HG02943 (cell line): ENCODE data around the gene ZMYND10.

ENCODE experiments used
- ATAC-seq: cut with Tn5 transposase; IDR thresholded peaks from one replicate; pipeline ENCODE4 v1.9.1; 2021; ENCODE audit warnings: mild to moderate bottlenecking, low read depth, moderate library complexity; ENCODE audit not compliant: unreplicated experiment

ZMYND10 gene

GRCh38 chr3:50345586-50346234 is at the start of gene ZMYND10:
ZMYND10 (minus strand) TSS chr3:50345732; CDS start chr3:50345579, 153 bp downstream.
- ATAC-seq, result no peak

GRCh38 chr3:50393061-50393460 is 47.5 kb upstream of the ZMYND10 start:
- ATAC-seq, result no peak

DNA sequence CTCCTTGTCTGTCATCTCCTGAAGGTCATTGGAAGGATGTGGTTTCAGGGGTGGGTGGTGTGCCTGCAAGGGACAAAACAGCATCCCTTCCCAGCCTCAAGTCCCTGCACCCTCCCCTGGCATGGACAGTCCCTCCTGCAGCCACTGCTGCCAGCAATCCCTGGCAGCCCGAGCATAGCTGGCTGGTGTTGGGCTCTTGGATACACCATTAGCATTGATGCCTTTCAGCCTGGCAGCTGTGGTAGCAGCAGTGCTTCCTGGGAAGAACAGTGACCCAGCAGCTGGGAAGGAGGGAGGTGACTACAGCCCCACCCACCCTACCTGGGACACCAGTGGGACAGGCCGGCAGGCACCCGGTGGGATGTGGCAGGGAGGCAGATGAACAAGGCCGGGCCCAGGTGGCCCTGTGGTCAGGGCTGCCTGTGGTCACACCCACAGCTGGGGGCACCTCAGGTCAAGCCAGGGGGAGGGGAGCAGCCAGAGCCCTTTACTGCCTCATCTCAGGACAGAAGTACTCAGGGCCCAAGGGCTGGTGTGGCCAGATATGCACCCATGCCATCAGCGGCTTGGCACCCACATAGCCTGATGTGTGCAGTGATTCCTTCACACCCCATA is 46.7 kb upstream of the ZMYND10 start:
- no peak for ATAC-seq

DNA sequence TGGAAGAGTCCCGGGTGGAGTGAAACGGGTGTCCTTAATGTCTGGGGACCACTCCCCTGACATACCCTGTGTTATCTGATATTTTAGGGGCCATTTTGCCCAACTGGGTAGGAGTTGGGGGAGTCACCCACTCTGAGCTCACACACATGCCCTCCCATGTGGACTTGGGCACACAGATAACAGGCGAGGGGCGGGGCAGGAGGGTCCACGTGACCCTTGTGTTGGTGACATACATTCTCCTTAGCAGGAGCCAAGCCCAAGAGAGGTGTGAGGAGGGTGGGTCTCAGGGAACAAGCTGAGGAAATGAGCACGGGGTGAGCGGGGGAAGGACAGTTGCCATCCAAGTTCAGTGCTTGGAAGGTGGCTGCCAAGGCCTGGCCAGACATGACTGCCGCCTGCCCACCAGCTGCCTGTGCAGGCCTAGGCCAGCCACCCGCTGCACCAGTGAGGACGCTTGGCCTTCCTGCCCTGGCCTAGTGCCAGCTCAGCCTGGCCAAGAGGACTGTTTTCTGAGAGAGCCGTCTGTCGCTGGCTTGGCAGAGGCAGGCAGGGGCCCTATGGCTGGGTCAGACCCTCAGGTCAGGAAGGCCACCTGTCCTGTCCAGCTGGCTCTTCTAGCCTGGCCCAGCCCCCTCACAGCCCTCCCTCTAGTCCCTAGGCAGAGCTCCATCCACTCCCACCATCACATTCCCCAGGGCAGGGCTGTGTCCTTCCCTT is 45.1 kb upstream of the ZMYND10 start:
- ATAC-seq, result no peak

DNA sequence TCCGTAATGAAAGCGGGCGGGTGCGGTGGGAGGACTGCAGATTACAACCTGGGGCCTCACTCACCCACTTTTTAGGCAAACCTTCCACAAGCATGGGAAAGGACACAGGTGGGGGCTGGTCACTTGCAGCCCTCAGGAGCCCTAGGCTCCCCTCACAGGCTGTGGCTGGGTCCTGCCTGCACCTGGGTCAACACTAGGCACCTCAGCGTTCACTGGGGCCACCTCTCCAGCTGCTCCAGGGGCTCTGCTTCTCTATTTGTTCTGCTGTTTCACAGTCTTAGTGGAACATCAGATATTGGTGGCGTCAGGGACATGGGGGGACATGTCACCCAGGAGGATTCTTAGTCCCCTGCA is 43.9 kb upstream of the ZMYND10 start:
- no peak for ATAC-seq

- ATAC-seq, result no peak
These were observed 43.3 kb upstream of the ZMYND10 start for GRCh38 chr3:50388720-50389413.

- ATAC-seq, result no peak
These were observed 42.6 kb upstream of the ZMYND10 start for GRCh38 chr3:50388016-50388719.

DNA sequence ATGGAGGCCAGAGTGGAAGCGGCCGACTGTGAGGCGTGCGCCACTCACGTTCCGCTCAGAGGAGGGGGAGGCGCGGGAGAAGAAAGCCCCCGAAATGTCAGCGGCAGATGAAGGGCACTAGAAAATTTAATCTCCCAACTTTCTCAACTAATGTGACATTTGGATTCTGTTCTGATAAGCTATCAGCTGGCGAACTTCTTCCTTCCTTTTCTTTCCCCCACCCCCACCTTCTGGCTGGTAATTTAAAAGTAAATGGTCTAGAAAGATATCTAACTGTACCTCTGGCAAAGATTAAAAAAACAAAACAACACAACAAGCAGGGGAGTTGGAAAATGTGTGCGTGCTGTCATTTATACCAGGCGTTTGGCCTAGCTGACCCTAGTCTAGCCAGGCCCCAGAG is 40.2 kb upstream of the ZMYND10 start:
- ATAC-seq, result no peak

- ATAC-seq, result no peak
These were observed 38.2 kb upstream of the ZMYND10 start for GRCh38 chr3:50383750-50384149.

- no peak for ATAC-seq
These were observed 37.2 kb upstream of the ZMYND10 start for GRCh38 chr3:50382722-50383121.

- ATAC-seq, result no peak
These were observed 35.9 kb upstream of the ZMYND10 start for GRCh38 chr3:50381383-50381782.

DNA sequence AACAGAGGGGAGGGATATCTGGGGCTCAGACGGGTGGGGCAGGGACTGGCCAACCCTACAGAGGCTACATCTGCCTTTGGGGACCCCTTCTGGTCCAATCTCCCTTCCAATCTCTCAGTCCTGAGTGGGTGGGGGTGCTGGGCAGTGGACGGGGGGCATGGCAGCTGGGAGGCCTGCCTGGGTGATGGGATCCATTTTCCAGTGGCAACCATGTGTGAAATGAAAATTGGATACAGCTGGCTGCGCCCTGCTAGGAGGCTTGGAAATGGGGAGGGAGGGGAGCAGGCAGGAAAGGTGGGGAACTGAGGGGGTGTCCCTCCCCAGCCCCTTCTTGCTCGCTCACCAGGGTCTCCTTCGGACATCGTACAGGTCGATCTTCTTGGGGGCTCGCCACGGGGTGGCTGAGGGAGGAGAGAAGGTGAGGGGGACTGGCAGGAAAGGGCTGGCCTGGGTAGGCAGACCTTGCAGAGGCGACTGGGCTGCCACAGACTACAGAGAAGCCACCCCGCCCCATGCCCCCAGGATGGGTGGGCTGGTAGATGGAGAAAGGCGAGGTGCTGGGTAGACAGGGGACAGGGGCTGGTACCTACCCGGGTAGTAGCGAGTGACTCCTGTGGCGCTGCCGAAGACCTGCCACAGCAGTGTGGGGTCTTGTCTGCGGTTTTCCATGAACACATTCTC is 35.0 kb upstream of the ZMYND10 start:
- no peak for ATAC-seq

- ATAC-seq, result no peak
These were observed 33.2 kb upstream of the ZMYND10 start for GRCh38 chr3:50378757-50379156.

DNA sequence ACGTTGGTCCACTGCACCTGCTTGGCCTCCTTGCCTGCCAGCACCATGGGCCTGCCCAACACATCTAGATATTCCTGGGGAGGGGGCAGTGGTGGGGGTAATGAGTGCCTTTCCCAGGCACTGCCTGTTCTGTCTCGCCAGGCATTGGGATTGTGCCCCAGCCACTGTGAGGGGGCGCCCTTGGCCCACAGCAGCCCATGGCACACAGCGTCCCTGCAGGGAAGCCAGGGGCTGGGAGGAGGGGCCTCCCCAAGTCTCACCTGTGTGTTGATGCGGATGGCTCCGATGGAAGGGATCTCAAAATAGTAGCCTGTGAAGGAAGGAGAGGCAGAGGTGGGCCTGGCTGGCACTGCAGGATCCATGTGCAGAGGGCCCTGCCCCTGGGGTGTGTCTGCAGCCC is 32.5 kb upstream of the ZMYND10 start:
- no peak for ATAC-seq

- ATAC-seq, result no peak
These were observed 29.9 kb upstream of the ZMYND10 start for GRCh38 chr3:50375258-50375931.

DNA sequence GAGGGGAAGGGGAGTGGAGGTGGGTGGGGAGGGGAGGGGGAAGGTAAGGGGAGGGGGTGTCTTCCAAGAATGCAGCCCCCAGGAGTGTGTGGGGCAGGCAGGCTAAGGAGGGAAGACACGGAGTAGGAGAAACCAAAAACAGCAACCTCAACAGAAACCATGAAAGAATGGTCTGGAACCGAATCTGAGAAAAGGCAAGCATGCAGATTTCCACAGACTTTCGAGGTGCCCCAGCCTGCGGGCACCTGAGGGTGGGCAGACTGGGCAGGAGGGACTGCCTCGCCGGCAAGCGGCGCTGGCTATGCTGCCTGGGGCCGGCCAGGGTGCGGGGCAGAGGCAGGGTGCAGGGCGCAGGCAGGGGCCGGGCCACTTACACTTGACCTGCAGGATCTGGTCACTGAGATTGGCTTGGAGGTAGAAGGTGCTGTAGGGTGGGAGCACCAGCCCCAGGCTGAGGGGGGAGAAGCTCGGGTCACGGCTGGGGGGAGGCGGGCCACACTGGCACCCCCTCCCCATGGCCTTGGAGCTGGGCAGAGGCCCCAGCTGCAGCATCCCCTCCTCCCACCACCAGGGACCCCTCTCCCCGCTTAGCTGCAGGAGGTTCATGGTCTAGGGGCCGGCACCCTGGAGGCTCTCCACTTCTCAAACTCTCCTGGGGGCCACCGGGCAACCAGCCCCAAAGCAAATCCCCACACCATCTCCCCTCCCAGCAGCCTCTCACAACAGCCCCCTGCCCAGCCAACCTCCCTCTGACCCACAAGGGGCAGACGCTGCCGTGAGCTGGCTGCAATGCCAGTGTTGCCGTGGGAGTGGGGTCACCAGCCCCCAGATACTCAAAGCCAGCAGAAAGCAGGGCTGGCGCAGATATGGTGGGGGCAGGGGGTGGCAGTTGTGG is 29.1 kb upstream of the ZMYND10 start:
- no peak for ATAC-seq

DNA sequence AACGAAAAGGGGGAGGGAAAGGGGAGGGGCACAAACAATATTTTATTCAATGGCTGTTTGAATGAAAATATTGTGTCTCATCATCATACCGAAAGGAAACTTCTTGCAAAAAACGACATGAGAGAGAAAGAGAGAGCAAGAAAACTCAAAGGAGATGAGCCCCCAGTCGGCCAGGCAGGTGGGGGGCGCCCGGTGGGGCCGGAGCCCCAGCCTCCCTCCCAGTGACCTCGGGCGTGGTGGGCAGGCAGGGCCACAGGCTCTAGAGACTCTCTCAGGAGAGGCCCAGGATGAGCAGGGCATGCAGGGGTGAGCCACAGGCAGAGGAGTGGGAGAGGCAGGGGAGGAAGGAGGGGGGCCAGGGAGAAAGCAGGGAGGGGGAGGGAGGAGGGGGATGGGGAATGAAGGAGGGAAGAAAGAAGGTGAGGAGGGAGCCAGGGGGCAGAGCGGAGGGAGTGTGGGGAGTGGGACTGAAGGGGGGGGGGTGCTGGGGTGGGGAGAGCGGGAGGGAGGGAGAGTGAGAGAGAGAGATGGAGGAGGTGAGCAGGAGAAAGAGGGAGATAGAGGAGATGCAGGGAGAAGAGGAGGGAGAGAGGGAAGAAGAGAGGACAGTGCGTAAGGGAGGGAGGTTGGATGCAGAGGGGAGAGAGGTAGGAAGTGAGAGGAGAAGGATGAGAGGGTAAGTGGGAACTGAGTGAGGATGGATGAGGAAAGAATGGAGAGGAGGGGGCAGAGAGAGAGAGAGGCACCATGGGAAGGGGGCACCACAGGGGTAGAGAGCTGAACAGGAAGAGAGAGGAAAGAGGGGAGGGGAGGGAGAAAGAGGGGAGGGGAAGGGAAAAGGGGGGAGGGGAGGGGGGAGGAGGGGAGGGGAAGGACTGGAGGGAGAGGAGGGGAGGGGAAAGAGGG is 27.9 kb upstream of the ZMYND10 start:
- ATAC-seq, result no peak

DNA sequence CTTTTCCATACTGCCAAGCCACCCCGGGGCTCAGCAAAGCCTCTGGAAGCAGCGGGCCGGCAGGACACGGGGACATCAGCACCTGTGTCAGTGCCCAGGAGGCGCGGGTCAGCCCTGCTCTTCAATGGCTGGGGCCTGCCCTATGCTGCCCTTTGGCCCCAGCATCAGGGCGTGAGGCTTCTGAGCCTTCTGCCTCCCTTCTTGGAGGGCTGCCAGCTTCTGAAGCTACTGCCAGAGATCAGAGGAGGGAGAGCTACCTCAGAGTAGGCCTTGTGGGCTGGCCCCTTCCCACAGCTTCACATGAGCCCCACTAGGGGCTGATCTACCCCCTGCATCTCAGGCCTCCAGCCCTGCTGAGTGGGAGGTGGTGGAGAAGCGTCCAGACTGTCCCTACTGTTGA is 26.8 kb upstream of the ZMYND10 start:
- no peak for ATAC-seq
